ENCODE results near the gene ENTPD8. TPM values are rescaled to one million over a fixed set of nuclear protein-coding genes. Genes with fewer than 3 reads are reported as not detected.

Gene ENTPD8
- total RNA-seq, 1 experiment from 2014 or later = not detected

- Histone ChIP-seq H3K27me3 (ENCODE audit: low read length) (no peaks in the 10 kb centered on the region), H4K20me1 (ENCODE audit: insufficient read depth, low read depth, low read length) (no peaks in the 10 kb centered on the region), H3K27ac (ENCODE audit: low read length) (no peak overlapping the region), H3K36me3 (ENCODE audit: insufficient read depth, low read length) (no peaks in the 10 kb centered on the region), H3K4me3 (ENCODE audit: low read length) (no peak overlapping the region), H3K9ac (ENCODE audit: low read length) (no peak overlapping the region), H3K4me2 (ENCODE audit: low read depth, low read length, poor library complexity, severe bottlenecking) (no peak overlapping the region), H3K9me2 (replicated peaks; ENCODE audit: insufficient read depth, low read length) (no peaks in the 10 kb centered on the region), H2AFZ (ENCODE audit: low read length) (no peak overlapping the region), H3K9me3 (ENCODE audit: low read length) (no peaks in the 10 kb centered on the region), H3K79me2 (ENCODE audit: low read length) (no peaks in the 10 kb centered on the region), H3K4me1 (ENCODE audit: low read length) (peaks cover 7% of the 10 kb centered on the region)
- no peak for DNase-seq
Measured at GRCh38 chr9:137438591-137439157, 2.5 kb downstream of the ENTPD8 start.

- H3K79me2 ChIP-seq (ENCODE audit: low read length) = no peaks in the 10 kb centered on the region
- H3K4me1 ChIP-seq (ENCODE audit: low read length) = peaks cover 7% of the 10 kb centered on the region
- H3K36me3 ChIP-seq (ENCODE audit: insufficient read depth, low read length) = no peaks in the 10 kb centered on the region
- no peaks in the 10 kb centered on the region for H3K9me2 ChIP-seq (replicated peaks; ENCODE audit: insufficient read depth, low read length)
- H3K4me3 ChIP-seq (ENCODE audit: low read length) = no peak overlapping the region
- no peak overlapping the region for H3K9ac ChIP-seq (ENCODE audit: low read length)
- H3K9me3 ChIP-seq (ENCODE audit: low read length) = no peaks in the 10 kb centered on the region
- no peak overlapping the region for H3K4me2 ChIP-seq (ENCODE audit: low read depth, low read length, poor library complexity, severe bottlenecking)
- no peaks in the 10 kb centered on the region for H4K20me1 ChIP-seq (ENCODE audit: insufficient read depth, low read depth, low read length)
- no peak overlapping the region for H3K27ac ChIP-seq (ENCODE audit: low read length)
- H3K27me3 ChIP-seq (ENCODE audit: low read length) = no peaks in the 10 kb centered on the region
- no peak for DNase-seq
- no peak overlapping the region for H2AFZ ChIP-seq (ENCODE audit: low read length)
Measured at GRCh38 chr9:137437691-137438590, 3.2 kb downstream of the ENTPD8 start.

GRCh38 chr9:137436761-137437600 lies 4.2 kb downstream of the ENTPD8 start:
- H3K9me3 ChIP-seq (ENCODE audit: low read length) = no peaks in the 10 kb centered on the region
- DNase-seq = no peak
- H3K4me1 ChIP-seq (ENCODE audit: low read length) = peaks cover 4% of the 10 kb centered on the region
- no peaks in the 10 kb centered on the region for H3K79me2 ChIP-seq (ENCODE audit: low read length)
- H3K4me3 ChIP-seq (ENCODE audit: low read length) = no peak overlapping the region
- no peaks in the 10 kb centered on the region for H3K27me3 ChIP-seq (ENCODE audit: low read length)
- no peaks in the 10 kb centered on the region for H3K36me3 ChIP-seq (ENCODE audit: insufficient read depth, low read length)
- H2AFZ ChIP-seq (ENCODE audit: low read length) = no peak overlapping the region
- no peaks in the 10 kb centered on the region for H3K9me2 ChIP-seq (replicated peaks; ENCODE audit: insufficient read depth, low read length)
- no peak overlapping the region for H3K27ac ChIP-seq (ENCODE audit: low read length)
- no peak overlapping the region for H3K4me2 ChIP-seq (ENCODE audit: low read depth, low read length, poor library complexity, severe bottlenecking)
- no peak overlapping the region for H3K9ac ChIP-seq (ENCODE audit: low read length)
- no peaks in the 10 kb centered on the region for H4K20me1 ChIP-seq (ENCODE audit: insufficient read depth, low read depth, low read length)

- Histone ChIP-seq H2AFZ (ENCODE audit: low read length) (no peak overlapping the region), H3K4me3 (ENCODE audit: low read length) (no peak overlapping the region), H3K9ac (ENCODE audit: low read length) (no peak overlapping the region), H3K9me3 (ENCODE audit: low read length) (no peaks in the 10 kb centered on the region), H3K4me2 (ENCODE audit: low read depth, low read length, poor library complexity, severe bottlenecking) (no peak overlapping the region), H3K36me3 (ENCODE audit: insufficient read depth, low read length) (no peaks in the 10 kb centered on the region), H3K79me2 (ENCODE audit: low read length) (no peaks in the 10 kb centered on the region), H3K27me3 (ENCODE audit: low read length) (no peaks in the 10 kb centered on the region), H4K20me1 (ENCODE audit: insufficient read depth, low read depth, low read length) (no peaks in the 10 kb centered on the region), H3K9me2 (replicated peaks; ENCODE audit: insufficient read depth, low read length) (no peaks in the 10 kb centered on the region), H3K27ac (ENCODE audit: low read length) (no peak overlapping the region), H3K4me1 (ENCODE audit: low read length) (no peaks in the 10 kb centered on the region)
- DNase-seq = no peak
Measured at GRCh38 chr9:137435980-137436760, 5.0 kb downstream of the ENTPD8 start.

GRCh38 chr9:137435381-137435891 lies 5.7 kb downstream of the ENTPD8 start:
- H3K4me1 ChIP-seq (ENCODE audit: low read length) = no peaks in the 10 kb centered on the region
- no peak overlapping the region for H2AFZ ChIP-seq (ENCODE audit: low read length)
- H3K27me3 ChIP-seq (ENCODE audit: low read length) = no peaks in the 10 kb centered on the region
- H3K79me2 ChIP-seq (ENCODE audit: low read length) = no peaks in the 10 kb centered on the region
- no peaks in the 10 kb centered on the region for H3K9me2 ChIP-seq (replicated peaks; ENCODE audit: insufficient read depth, low read length)
- no peak overlapping the region for H3K27ac ChIP-seq (ENCODE audit: low read length)
- H3K4me3 ChIP-seq (ENCODE audit: low read length) = no peak overlapping the region
- no peaks in the 10 kb centered on the region for H3K36me3 ChIP-seq (ENCODE audit: insufficient read depth, low read length)
- H3K9ac ChIP-seq (ENCODE audit: low read length) = no peak overlapping the region
- no peak overlapping the region for H3K4me2 ChIP-seq (ENCODE audit: low read depth, low read length, poor library complexity, severe bottlenecking)
- no peak for DNase-seq
- no peaks in the 10 kb centered on the region for H4K20me1 ChIP-seq (ENCODE audit: insufficient read depth, low read depth, low read length)
- H3K9me3 ChIP-seq (ENCODE audit: low read length) = no peaks in the 10 kb centered on the region

GRCh38 chr9:137434498-137435380 lies 6.4 kb downstream of the ENTPD8 start:
- Histone ChIP-seq H3K9me3 (ENCODE audit: low read length) (no peaks in the 10 kb centered on the region), H3K4me2 (ENCODE audit: low read depth, low read length, poor library complexity, severe bottlenecking) (no peak overlapping the region), H3K9me2 (replicated peaks; ENCODE audit: insufficient read depth, low read length) (no peaks in the 10 kb centered on the region), H3K36me3 (ENCODE audit: insufficient read depth, low read length) (no peaks in the 10 kb centered on the region), H3K9ac (ENCODE audit: low read length) (no peak overlapping the region), H2AFZ (ENCODE audit: low read length) (no peak overlapping the region), H3K4me3 (ENCODE audit: low read length) (no peak overlapping the region), H3K27me3 (ENCODE audit: low read length) (no peaks in the 10 kb centered on the region), H3K79me2 (ENCODE audit: low read length) (no peaks in the 10 kb centered on the region), H4K20me1 (ENCODE audit: insufficient read depth, low read depth, low read length) (no peaks in the 10 kb centered on the region), H3K4me1 (ENCODE audit: low read length) (peaks cover 6% of the 10 kb centered on the region), H3K27ac (ENCODE audit: low read length) (no peak overlapping the region)
- DNase-seq = no peak

- H2AFZ ChIP-seq (ENCODE audit: low read length) = no peak overlapping the region
- H3K36me3 ChIP-seq (ENCODE audit: insufficient read depth, low read length) = no peaks in the 10 kb centered on the region
- H3K27me3 ChIP-seq (ENCODE audit: low read length) = no peaks in the 10 kb centered on the region
- H3K9me2 ChIP-seq (replicated peaks; ENCODE audit: insufficient read depth, low read length) = no peaks in the 10 kb centered on the region
- no peaks in the 10 kb centered on the region for H4K20me1 ChIP-seq (ENCODE audit: insufficient read depth, low read depth, low read length)
- no peaks in the 10 kb centered on the region for H3K79me2 ChIP-seq (ENCODE audit: low read length)
- H3K9me3 ChIP-seq (ENCODE audit: low read length) = no peaks in the 10 kb centered on the region
- H3K4me2 ChIP-seq (ENCODE audit: low read depth, low read length, poor library complexity, severe bottlenecking) = no peak overlapping the region
- no peak overlapping the region for H3K9ac ChIP-seq (ENCODE audit: low read length)
- no peak overlapping the region for H3K4me3 ChIP-seq (ENCODE audit: low read length)
- peaks cover 14% of the 10 kb centered on the region for H3K4me1 ChIP-seq (ENCODE audit: low read length)
- DNase-seq = no peak
- no peak overlapping the region for H3K27ac ChIP-seq (ENCODE audit: low read length)
Measured at GRCh38 chr9:137433916-137434431, 7.2 kb downstream of the ENTPD8 start.

Data from Karpas-422 (cell line).